H9 (cell line): Measurements from ENCODE around the gene ZGRF1. TPM values are rescaled to one million over a fixed set of nuclear protein-coding genes. Genes with fewer than 3 reads are reported as not detected.

Experiments
- DNase-seq: peaks from one replicate; pipeline ENCODE4 v3.0.0-alpha.2; 2017
- H2AFZ ChIP-seq: one replicate; pipeline ENCODE4 v1.6.1; 2013; ENCODE audit warnings: mild to moderate bottlenecking, low read length, control low read depth, moderate library complexity
- H2AK5ac ChIP-seq: 2 replicates; pipeline ENCODE4 v1.6.1; 2013; ENCODE audit warnings: low read length, control low read depth, mixed read lengths; ENCODE audit not compliant: insufficient read length
- H2BK120ac ChIP-seq: one replicate; pipeline ENCODE4 v1.6.1; 2013; ENCODE audit warnings: low read depth, mild to moderate bottlenecking, low read length, control low read depth, inconsistent platforms; ENCODE audit not compliant: poor library complexity, severe bottlenecking
- H2BK12ac ChIP-seq: 2 replicates; pipeline ENCODE4 v1.6.1; 2013; ENCODE audit warnings: low read length, control low read depth, mixed read lengths, low read depth; ENCODE audit not compliant: insufficient read length
- H2BK15ac ChIP-seq: 2 replicates; pipeline ENCODE4 v1.6.1; 2013; ENCODE audit warnings: low read depth, low read length, control low read depth
- H2BK20ac ChIP-seq: one replicate; pipeline ENCODE4 v1.6.1; 2013; ENCODE audit warnings: low read depth, mild to moderate bottlenecking, low read length, control low read depth, inconsistent platforms; ENCODE audit not compliant: poor library complexity, severe bottlenecking
- H2BK5ac ChIP-seq: 2 replicates; pipeline ENCODE4 v1.6.1; 2013; ENCODE audit warnings: low read length, control low read depth, mixed read lengths; ENCODE audit not compliant: insufficient read length
- H3K14ac ChIP-seq: 2 replicates; pipeline ENCODE4 v1.6.1; 2013; ENCODE audit warnings: low read length, control low read depth; ENCODE audit not compliant: insufficient read depth
- H3K18ac ChIP-seq: 2 replicates; pipeline ENCODE4 v1.6.1; 2013; ENCODE audit warnings: low read depth, mild to moderate bottlenecking, mixed read lengths, low read length, control low read depth; ENCODE audit not compliant: insufficient read length
- H3K23ac ChIP-seq: 2 replicates; pipeline ENCODE4 v1.6.1; 2013; ENCODE audit warnings: low read length, control low read depth, mixed read lengths, low read depth; ENCODE audit not compliant: insufficient read length
- H3K23me2 ChIP-seq: 2 replicates; pipeline ENCODE4 v1.6.1; 2013; ENCODE audit warnings: low read depth, mild to moderate bottlenecking, mixed read lengths, low read length, control low read depth; ENCODE audit not compliant: insufficient read length, poor library complexity, severe bottlenecking
- H3K27ac ChIP-seq: 2 replicates; pipeline ENCODE4 v1.5.1; 2013; ENCODE audit warnings: low read length, control low read depth, mixed read lengths, low read depth; ENCODE audit not compliant: insufficient read length
- H3K27me3 ChIP-seq: 2 replicates; pipeline ENCODE4 v1.6.1; 2013; ENCODE audit warnings: low read length, control low read depth, inconsistent platforms; ENCODE audit not compliant: insufficient read depth
- H3K4ac ChIP-seq: 2 replicates; pipeline ENCODE4 v1.6.1; 2013; ENCODE audit warnings: low read depth, mild to moderate bottlenecking, control low read depth, inconsistent platforms, low read length, moderate library complexity
- H3K4me1 ChIP-seq: 2 replicates; pipeline ENCODE4 v1.6.1; 2013; ENCODE audit warnings: low read length, control low read depth, inconsistent platforms; ENCODE audit not compliant: insufficient read depth
- H3K4me2 ChIP-seq: 2 replicates; pipeline ENCODE4 v1.6.1; 2013; ENCODE audit warnings: low read length, control low read depth, mixed read lengths; ENCODE audit not compliant: insufficient read length, insufficient read depth
- H3K56ac ChIP-seq: 2 replicates; pipeline ENCODE4 v1.6.1; 2013; ENCODE audit warnings: low read depth, mild to moderate bottlenecking, mixed read lengths, low read length, control low read depth; ENCODE audit not compliant: insufficient read length
- H3K79me1 ChIP-seq: 2 replicates; pipeline ENCODE4 v1.6.1; 2013; ENCODE audit warnings: low read depth, mild to moderate bottlenecking, moderate library complexity, low read length, control low read depth, inconsistent platforms; ENCODE audit not compliant: insufficient read depth, poor library complexity, severe bottlenecking
- H3K79me2 ChIP-seq: 2 replicates; pipeline ENCODE4 v1.6.1; 2013; ENCODE audit warnings: low read length, control low read depth, inconsistent platforms; ENCODE audit not compliant: insufficient read depth
- H3K9ac ChIP-seq: 2 replicates; pipeline ENCODE4 v1.6.1; 2013; ENCODE audit warnings: low read length, control low read depth, mixed read lengths; ENCODE audit not compliant: insufficient read length; ENCODE audit errors: extremely low read depth
- H3K9me3 ChIP-seq: one replicate; pipeline ENCODE4 v1.6.1; 2013; ENCODE audit warnings: low read depth, low read length, inconsistent platforms; ENCODE audit not compliant: control insufficient read depth
- H3T11ph ChIP-seq: one replicate; pipeline ENCODE4 v1.6.1; 2013; ENCODE audit warnings: mild to moderate bottlenecking, low read length, control low read depth, inconsistent platforms
- H4K20me1 ChIP-seq: one replicate; pipeline ENCODE4 v1.6.1; 2013; ENCODE audit not compliant: control insufficient read depth, insufficient read length, insufficient read depth
- H4K5ac ChIP-seq: 2 replicates; pipeline ENCODE4 v1.6.1; 2013; ENCODE audit warnings: low read depth, mild to moderate bottlenecking, mixed read lengths, low read length, control low read depth; ENCODE audit not compliant: insufficient read length
- H4K8ac ChIP-seq: replicated peaks from 2 replicates; pipeline ENCODE4 v1.6.1; 2013; ENCODE audit warnings: low read length, control low read depth, mixed read lengths, low read depth; ENCODE audit not compliant: insufficient read length
- H4K91ac ChIP-seq: 2 replicates; pipeline ENCODE4 v1.6.1; 2013; ENCODE audit warnings: low read depth, mild to moderate bottlenecking, moderate library complexity, mixed read lengths, low read length, control low read depth; ENCODE audit not compliant: insufficient read length
- H3K27ac Mint-ChIP-seq, 3 experiments: 2 replicates in 2 of 3; 3 replicates in 1 of 3; pipeline ENCODE4 v1.8.0; 2020 to 2021; ENCODE audit warnings: mixed read lengths in 3 of 3, mild to moderate bottlenecking in 1 of 3, moderate library complexity in 1 of 3
- H3K27me3 Mint-ChIP-seq: 2 replicates; pipeline ENCODE4 v1.8.0; 2021; ENCODE audit warnings: low read depth, mild to moderate bottlenecking, moderate library complexity, mixed read lengths
- H3K36me3 Mint-ChIP-seq, 3 experiments: 2 replicates in 2 of 3; 3 replicates in 1 of 3; pipeline ENCODE4 v1.8.0; 2020 to 2021; ENCODE audit warnings: low read depth in 3 of 3, mixed read lengths in 3 of 3; ENCODE audit not compliant: insufficient read depth in 1 of 3
- H3K4me1 Mint-ChIP-seq, 2 experiments: 2 replicates each; pipeline ENCODE4 v1.8.0; 2020; ENCODE audit warnings: mixed read lengths in 2 of 2
- H3K4me3 Mint-ChIP-seq, 2 experiments: 2 replicates in 1 of 2; 3 replicates in 1 of 2; pipeline ENCODE4 v1.8.0; 2020 to 2021; ENCODE audit warnings: mild to moderate bottlenecking in 2 of 2, mixed read lengths in 2 of 2, moderate library complexity in 1 of 2
- H3K9me3 Mint-ChIP-seq, 2 experiments: 2 replicates in 1 of 2; 3 replicates in 1 of 2; pipeline ENCODE4 v1.8.0; 2020; ENCODE audit warnings: mild to moderate bottlenecking in 2 of 2, mixed read lengths in 2 of 2, moderate library complexity in 1 of 2
- CTCF ChIP-seq: fragments of 200-600 bp; sonication (generic); conservative IDR thresholded peaks from 3 replicates; pipeline ENCODE4 v1.8.0; 2021; ENCODE audit warnings: antibody characterized with exemption, mild to moderate bottlenecking
- WGBS: extraction: QIAGEN DNeasy Blood & Tissue Kit; methylation state at CpG from one replicate; pipeline ENCODE4 v1.1.7; 2013; ENCODE audit warnings: missing lambda C conversion rate, low lambda C conversion rate, mixed read lengths; ENCODE audit not compliant: insufficient read length; ENCODE audit errors: extremely low coverage; 5-methylcytosine and 5-hydroxymethylcytosine counted together
- total RNA-seq: library from RNA; stranded (reverse); gene quantifications from 2 replicates; pipeline ENCODE4 v1.2.1, GENCODE V29; 2021

ZGRF1 gene
- total RNA-seq, 1 experiment from 2014 or later = 38.3 TPM

GRCh38 chr4:112648263-112649054, 11.8 kb upstream of the ZGRF1 start:
- Histone ChIP-seq H3K56ac (peak overlapping the region; percentile 99), H4K8ac (no peak overlapping the region), H3K23ac (no peak overlapping the region), H4K91ac (no peak overlapping the region), H2BK15ac (no peak overlapping the region), H2BK5ac (peak overlapping the region; percentile 70), H3K4ac (no peak overlapping the region; the same call in 1 of the 2 replicates), H2BK20ac (no peak overlapping the region), H3K79me2 (no peaks in the 10 kb centered on the region; the same call in 1 of the 2 replicates), H2BK120ac (no peak overlapping the region), H2AFZ (no peak overlapping the region), H4K20me1 (no peaks in the 10 kb centered on the region), H3K23me2 (no peaks in the 10 kb centered on the region), H3K18ac (peak overlapping the region; percentile 68), H3K9me3 (no peaks in the 10 kb centered on the region), H3K14ac (peak overlapping the region; percentile 17; the same call in 1 of the 2 replicates), H3K4me2 (peak overlapping the region; percentile 61), H2AK5ac (no peak overlapping the region), H3K27me3 (no peaks in the 10 kb centered on the region), H3K79me1 (no peaks in the 10 kb centered on the region), H3T11ph (no peak overlapping the region), H4K5ac (no peak overlapping the region), H3K9ac (peak overlapping the region; percentile 99), H3K27ac (peak overlapping the region; percentile 100), H2BK12ac (no peak overlapping the region), H3K4me1 (no peaks in the 10 kb centered on the region; the same call in 1 of the 2 replicates)
- H3K27ac Mint-ChIP-seq = peak overlapping the region; percentile 93 to 100 (median 99)
- H3K4me1 Mint-ChIP-seq = peaks cover 34 to 38% of the 10 kb centered on the region in 2 experiments
- peak; percentile 72 for DNase-seq
- H3K4me3 Mint-ChIP-seq = peak overlapping the region; percentile 93 to 97
- H3K27me3 Mint-ChIP-seq = peaks cover 9% of the 10 kb centered on the region
- H3K36me3 Mint-ChIP-seq = peaks cover 30 to 41% (median 33%) of the 10 kb centered on the region in 3 experiments
- peaks cover 9 to 19% of the 10 kb centered on the region in 2 experiments; a peak in 4 of 5 replicates for H3K9me3 Mint-ChIP-seq
- no CpG with 5 or more reads among the region's 3 CpGs for WGBS
- no peak for TF ChIP-seq CTCF
